GM23338 (cell line): ENCODE data around the gene PAQR9. TPM values are rescaled to one million over a fixed set of nuclear protein-coding genes. Genes with fewer than 3 reads are reported as not detected.
A peak's percentile ranks its signal among the peaks of the same experiment; 100 is the strongest.

Experiments
- ATAC-seq: fragments of 200-7000 bp; cut with Tn5 transposase; 3 replicates; pipeline ENCODE4 v1.9.1; 2020
- DNase-seq: peaks from one replicate; pipeline ENCODE4 v3.0.0-alpha.2; 2015; ENCODE audit warnings: low spot score
- H2AFZ ChIP-seq: fragments of 200-600 bp; sonication (generic); 2 replicates; pipeline ENCODE4 v1.8.0; 2016; ENCODE audit warnings: antibody characterized with exemption, mild to moderate bottlenecking, moderate library complexity
- H3F3A ChIP-seq: fragments of 200-600 bp; sonication (generic); replicated peaks from 2 replicates; pipeline ENCODE4 v1.8.0; 2017; ENCODE audit warnings: antibody characterized with exemption, mixed run types, low read depth
- H3K27ac ChIP-seq: fragments of 200-600 bp; sonication (generic); 2 replicates; pipeline ENCODE4 v1.6.1; 2016; ENCODE audit warnings: low read depth
- H3K27me3 ChIP-seq: fragments of 200-600 bp; sonication (generic); 2 replicates; pipeline ENCODE4 v1.8.0; 2016; ENCODE audit warnings: mild to moderate bottlenecking, mixed run types, moderate library complexity; ENCODE audit not compliant: insufficient read depth
- H3K36me3 ChIP-seq: fragments of 200-600 bp; sonication (generic); 2 replicates; pipeline ENCODE4 v1.8.0; 2016; ENCODE audit warnings: mild to moderate bottlenecking; ENCODE audit not compliant: insufficient read depth
- H3K4me1 ChIP-seq: fragments of 200-600 bp; sonication (generic); 2 replicates; pipeline ENCODE4 v1.8.0; 2016; ENCODE audit warnings: mild to moderate bottlenecking, moderate library complexity; ENCODE audit not compliant: insufficient read depth
- H3K4me2 ChIP-seq: fragments of 200-600 bp; sonication (generic); 2 replicates; pipeline ENCODE4 v1.7.1; 2017; ENCODE audit warnings: mixed run types
- H3K4me3 ChIP-seq: fragments of 200-600 bp; sonication (generic); 2 replicates; pipeline ENCODE4 v1.6.1; 2016; ENCODE audit warnings: mixed run types
- H3K79me2 ChIP-seq: fragments of 200-600 bp; sonication (generic); replicated peaks from 2 replicates; pipeline ENCODE4 v1.8.0; 2017; ENCODE audit warnings: mild to moderate bottlenecking; ENCODE audit not compliant: insufficient read depth
- H3K9me2 ChIP-seq: fragments of 200-600 bp; sonication (generic); 2 replicates; pipeline ENCODE4 v1.8.0; 2017; ENCODE audit not compliant: insufficient read depth
- H4K20me1 ChIP-seq: fragments of 200-600 bp; sonication (generic); replicated peaks from 2 replicates; pipeline ENCODE4 v1.8.0; 2017; ENCODE audit warnings: mild to moderate bottlenecking; ENCODE audit not compliant: insufficient read depth
- H3K27ac Mint-ChIP-seq: 2 replicates; pipeline ENCODE4 v1.8.0; 2020; ENCODE audit warnings: inconsistent platforms, mild to moderate bottlenecking, moderate library complexity, mixed read lengths
- H3K27me3 Mint-ChIP-seq: 3 replicates; pipeline ENCODE4 v1.8.0; 2022; ENCODE audit warnings: low read depth, mild to moderate bottlenecking, moderate library complexity, mixed read lengths, inconsistent platforms; ENCODE audit not compliant: insufficient read depth, poor library complexity
- H3K36me3 Mint-ChIP-seq: 3 replicates; pipeline ENCODE4 v1.8.0; 2021; ENCODE audit warnings: low read depth, mild to moderate bottlenecking, inconsistent platforms, moderate library complexity, mixed read lengths
- H3K4me1 Mint-ChIP-seq: 3 replicates; pipeline ENCODE4 v1.8.0; 2020; ENCODE audit warnings: mild to moderate bottlenecking, inconsistent platforms, mixed read lengths
- H3K4me3 Mint-ChIP-seq: 3 replicates; pipeline ENCODE4 v1.8.0; 2021; ENCODE audit warnings: moderate library complexity, mild to moderate bottlenecking, inconsistent platforms, mixed read lengths
- H3K9me3 Mint-ChIP-seq: 3 replicates; pipeline ENCODE4 v1.8.0; 2020; ENCODE audit warnings: moderate library complexity, mild to moderate bottlenecking, inconsistent platforms, mixed read lengths
- CREB1 ChIP-seq: fragments of 250-450 bp; sonication (Bioruptor Pico); IDR thresholded peaks from 2 replicates; pipeline ENCODE4 v1.5.0; 2020; ENCODE audit warnings: low read depth, mild to moderate bottlenecking, moderate library complexity
- CTCF ChIP-seq, 2 experiments: fragments of 200-600 bp in 1 of 2; sonication (generic) in 1 of 2; conservative IDR thresholded peaks; 2 replicates each; pipeline versions ENCODE4 v1.5.1 to v1.6.1; 2016 to 2017; ENCODE audit warnings: antibody characterized with exemption in 2 of 2, low read depth in 2 of 2, mild to moderate bottlenecking in 2 of 2, moderate library complexity in 1 of 2
- ETS1 ChIP-seq: IDR thresholded peaks from 2 replicates; pipeline ENCODE4 v1.6.1; 2016; ENCODE audit warnings: antibody characterized with exemption
- EZH2 ChIP-seq: fragments of 200-600 bp; sonication (generic); IDR thresholded peaks from one replicate; pipeline ENCODE4 v1.8.0; 2017; ENCODE audit warnings: antibody characterized with exemption, mild to moderate bottlenecking, low read depth; ENCODE audit not compliant: unreplicated experiment
- EZH2phosphoT487 ChIP-seq: fragments of 200-600 bp; sonication (generic); IDR thresholded peaks from one replicate; pipeline ENCODE4 v1.8.1; 2018; ENCODE audit warnings: antibody characterized with exemption; ENCODE audit not compliant: unreplicated experiment
- JUNB ChIP-seq: IDR thresholded peaks from one replicate; pipeline ENCODE4 v1.6.1; 2016; ENCODE audit warnings: antibody characterized with exemption; ENCODE audit not compliant: unreplicated experiment
- NANOG ChIP-seq: IDR thresholded peaks from 2 replicates; pipeline ENCODE4 v1.6.1; 2016; ENCODE audit warnings: antibody characterized with exemption, borderline replicate concordance
- POLR2AphosphoS5 ChIP-seq: IDR thresholded peaks from 2 replicates; pipeline ENCODE4 v1.6.1; 2016; ENCODE audit warnings: antibody characterized with exemption, low read depth
- REST ChIP-seq: IDR thresholded peaks from one replicate; pipeline ENCODE4 v1.6.1; 2018; ENCODE audit warnings: antibody characterized with exemption; ENCODE audit not compliant: unreplicated experiment
- STAT1 ChIP-seq: IDR thresholded peaks from one replicate; pipeline ENCODE4 v1.6.1; 2016; ENCODE audit warnings: antibody characterized with exemption; ENCODE audit not compliant: unreplicated experiment
- ZNF114 ChIP-seq: fragments of 250-450 bp; sonication (Bioruptor Pico); IDR thresholded peaks from 2 replicates; pipeline ENCODE4 v1.5.0; 2020; ENCODE audit warnings: mild to moderate bottlenecking, moderate library complexity
- ZNF331 ChIP-seq: fragments of 250-450 bp; sonication (Bioruptor Pico); IDR thresholded peaks from 2 replicates; pipeline ENCODE4 v1.5.0; 2020; ENCODE audit warnings: low read depth, mild to moderate bottlenecking, moderate library complexity
- ZNF462 ChIP-seq: fragments of 250-450 bp; sonication (Bioruptor Pico); IDR thresholded peaks from 2 replicates; pipeline ENCODE4 v1.5.0; 2020; ENCODE audit warnings: mild to moderate bottlenecking, moderate library complexity
- polyA plus RNA-seq: library from polyadenylated mRNA; unstranded; fragments of >200 nt; fragmentation: Nextera tagmentation; extraction: Ambion mirVana; gene quantifications from 2 replicates; pipeline ENCODE4 v1.2.1, GENCODE V29; 2016
- total RNA-seq: library from RNA; depleted of rRNA; stranded (reverse); fragments of >200 nt; shearing (Covaris generic); gene quantifications from 2 replicates; pipeline ENCODE4 v1.2.3, GENCODE V29; 2014

Gene PAQR9
- total and polyA plus RNA-seq, 2 experiments from 2014 or later = 2.0 to 2.3 TPM

GRCh38 chr3:142972092-142972753 lies 8.7 kb upstream of the PAQR9 start:
- no peak overlapping the region for H3K4me3 Mint-ChIP-seq
- no peak for ATAC-seq
- Histone ChIP-seq H4K20me1 (no peaks in the 10 kb centered on the region), H3K36me3 (no peaks in the 10 kb centered on the region), H3K4me3 (no peak overlapping the region), H3K4me2 (no peak overlapping the region), H3K9me2 (no peaks in the 10 kb centered on the region), H3K79me2 (no peaks in the 10 kb centered on the region), H3F3A (no peaks in the 10 kb centered on the region), H3K4me1 (no peaks in the 10 kb centered on the region), H2AFZ (peak overlapping the region; percentile 77; the same call in 1 of the 2 replicates), H3K27me3 (no peaks in the 10 kb centered on the region), H3K27ac (no peak overlapping the region)
- TF ChIP-seq REST = no peak
- no peak for TF ChIP-seq EZH2
- TF ChIP-seq EZH2phosphoT487 = no peak
- TF ChIP-seq CTCF (conservative IDR thresholded peaks at IDR 0.05; ENCODE audit: low read depth in 2 of 2) = no peak
- no peak for TF ChIP-seq ETS1
- TF ChIP-seq ZNF462 = no peak
- TF ChIP-seq POLR2AphosphoS5 = no peak
- TF ChIP-seq NANOG = no peak
- TF ChIP-seq JUNB = no peak
- TF ChIP-seq ZNF114 (CRISPR knock-in tag) = no peak
- no peak for TF ChIP-seq STAT1
- TF ChIP-seq ZNF331 (CRISPR knock-in tag) = no peak
- no peak for TF ChIP-seq CREB1 (CRISPR knock-in tag)
- no peaks in the 10 kb centered on the region for H3K36me3 Mint-ChIP-seq
- peaks cover 4% of the 10 kb centered on the region; the same call in 1 of the 3 replicates for H3K4me1 Mint-ChIP-seq
- no peaks in the 10 kb centered on the region for H3K9me3 Mint-ChIP-seq
- no peak overlapping the region for H3K27ac Mint-ChIP-seq
- peaks cover 7% of the 10 kb centered on the region for H3K27me3 Mint-ChIP-seq
- DNase-seq = no peak
